ENCODE data around the gene GPI.

Gene GPI

DNA sequence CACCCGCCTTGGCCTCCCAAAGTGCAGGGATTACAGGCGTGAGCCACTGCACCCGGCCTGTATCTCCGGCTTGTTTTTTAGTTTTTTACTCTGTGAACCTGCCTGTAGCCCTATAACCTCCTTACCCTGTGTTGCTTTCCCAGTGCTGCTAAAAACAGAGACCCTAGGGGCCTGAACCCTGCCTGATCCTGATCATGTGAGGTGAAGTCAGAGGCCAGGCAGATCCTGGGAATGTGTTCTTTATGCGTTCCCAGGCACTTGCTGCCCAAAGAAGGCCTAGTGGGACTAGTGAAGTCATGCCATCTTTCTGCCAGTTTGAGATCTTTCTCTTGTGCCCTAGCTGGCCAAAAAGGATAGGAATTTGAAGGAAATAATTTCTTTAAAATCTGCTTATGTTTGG lies 67.8 kb downstream of the GPI start:
- TF ChIP-seq ARNTL (CRISPR knock-in tag; IDR thresholded peaks at IDR 0.05; ENCODE audit: borderline replicate concordance, low read depth) (no peak), TOX (CRISPR knock-in tag; IDR thresholded peaks at IDR 0.05; ENCODE audit: borderline replicate concordance) (no peak), ZNF70 (CRISPR knock-in tag; IDR thresholded peaks at IDR 0.05) (no peak), CSRNP3 (CRISPR knock-in tag; IDR thresholded peaks at IDR 0.05) (no peak), TCF4 (CRISPR knock-in tag; IDR thresholded peaks at IDR 0.05; ENCODE audit: borderline replicate concordance) (no peak), BACH2 (CRISPR knock-in tag; IDR thresholded peaks at IDR 0.05; ENCODE audit: borderline replicate concordance) (no peak), ZNF565 (CRISPR knock-in tag; conservative IDR thresholded peaks at IDR 0.05; ENCODE audit: low read depth) (no peak), SNAI2 (CRISPR knock-in tag; IDR thresholded peaks at IDR 0.05) (no peak)
- TF ChIP-seq, protein P1, sequence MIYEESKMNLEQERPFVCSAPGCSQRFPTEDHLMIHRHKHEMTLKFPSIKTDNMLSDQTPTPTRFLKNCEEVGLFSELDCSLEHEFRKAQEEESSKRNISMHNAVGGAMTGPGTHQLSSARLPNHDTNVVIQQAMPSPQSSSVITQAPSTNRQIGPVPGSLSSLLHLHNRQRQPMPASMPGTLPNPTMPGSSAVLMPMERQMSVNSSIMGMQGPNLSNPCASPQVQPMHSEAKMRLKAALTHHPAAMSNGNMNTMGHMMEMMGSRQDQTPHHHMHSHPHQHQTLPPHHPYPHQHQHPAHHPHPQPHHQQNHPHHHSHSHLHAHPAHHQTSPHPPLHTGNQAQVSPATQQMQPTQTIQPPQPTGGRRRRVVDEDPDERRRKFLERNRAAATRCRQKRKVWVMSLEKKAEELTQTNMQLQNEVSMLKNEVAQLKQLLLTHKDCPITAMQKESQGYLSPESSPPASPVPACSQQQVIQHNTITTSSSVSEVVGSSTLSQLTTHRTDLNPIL (CRISPR knock-in tag; IDR thresholded peaks at IDR 0.05; ENCODE audit: low read depth) = no peak

GRCh38 chr19:34436716-34437115 lies 71.7 kb downstream of the GPI start:
- ATAC-seq = no peak
- TF ChIP-seq POU6F1 (CRISPR knock-in tag; IDR thresholded peaks at IDR 0.05; ENCODE audit: borderline replicate concordance, low read depth) = no peak
- no peak for TF ChIP-seq TOX (CRISPR knock-in tag; IDR thresholded peaks at IDR 0.05; ENCODE audit: borderline replicate concordance)
- TF ChIP-seq ARNTL (CRISPR knock-in tag; IDR thresholded peaks at IDR 0.05; ENCODE audit: borderline replicate concordance, low read depth) = no peak
- TF ChIP-seq ZC3H10 (CRISPR knock-in tag; IDR thresholded peaks at IDR 0.05) = no peak
- TF ChIP-seq ZFP3 (CRISPR knock-in tag; IDR thresholded peaks at IDR 0.05) = no peak
- no peak for TF ChIP-seq TCF4 (CRISPR knock-in tag; IDR thresholded peaks at IDR 0.05; ENCODE audit: borderline replicate concordance)
- TF ChIP-seq ESRRG (CRISPR knock-in tag; IDR thresholded peaks at IDR 0.05) = no peak
- no peak for TF ChIP-seq TSHZ2 (CRISPR knock-in tag; IDR thresholded peaks at IDR 0.05)
- TF ChIP-seq ZFP30 (CRISPR knock-in tag; IDR thresholded peaks at IDR 0.05) = no peak
- no peak for TF ChIP-seq ZNF8 (CRISPR knock-in tag; IDR thresholded peaks at IDR 0.05)
- no peak for TF ChIP-seq ZNF70 (CRISPR knock-in tag; IDR thresholded peaks at IDR 0.05)
- TF ChIP-seq GLIS3 (CRISPR knock-in tag; IDR thresholded peaks at IDR 0.05) = no peak
- TF ChIP-seq SNAI2 (CRISPR knock-in tag; IDR thresholded peaks at IDR 0.05) = no peak
- TF ChIP-seq ZNF565 (CRISPR knock-in tag; conservative IDR thresholded peaks at IDR 0.05; ENCODE audit: low read depth) = no peak
- TF ChIP-seq, protein P1 (CRISPR knock-in tag; IDR thresholded peaks at IDR 0.05; ENCODE audit: low read depth) = no peak
- TF ChIP-seq BACH2 (CRISPR knock-in tag; IDR thresholded peaks at IDR 0.05; ENCODE audit: borderline replicate concordance) = no peak

More for the DNA sequence above, 67.8 kb downstream of the GPI start:
- ATAC-seq = no peak

DNA sequence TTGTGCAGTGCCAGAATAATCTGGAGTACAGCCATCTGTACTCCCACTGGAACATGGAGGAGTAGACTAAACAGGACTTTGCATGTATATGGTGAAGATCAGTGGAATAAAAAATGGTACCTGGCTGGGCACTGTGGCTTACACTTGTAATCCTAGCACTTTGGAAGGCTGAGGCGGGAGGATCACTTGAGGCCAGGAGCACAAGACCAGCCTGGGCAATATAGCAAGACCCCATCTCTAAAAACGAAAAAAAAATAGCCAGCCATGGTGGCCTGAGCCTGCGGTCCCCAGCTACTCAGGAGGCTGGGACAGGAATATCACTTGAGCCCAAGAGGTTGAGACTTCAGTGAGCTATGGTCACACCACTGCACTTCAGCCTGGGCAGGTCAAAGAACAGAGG lies 83.2 kb downstream of the GPI start:
- ATAC-seq = no peak
- TF ChIP-seq ZFP30 (CRISPR knock-in tag; IDR thresholded peaks at IDR 0.05) = no peak
- TF ChIP-seq TSHZ2 (CRISPR knock-in tag; IDR thresholded peaks at IDR 0.05) = no peak
- no peak for TF ChIP-seq TOX (CRISPR knock-in tag; IDR thresholded peaks at IDR 0.05; ENCODE audit: borderline replicate concordance)
- no peak for TF ChIP-seq ZNF70 (CRISPR knock-in tag; IDR thresholded peaks at IDR 0.05)
- no peak for TF ChIP-seq ISL1 (CRISPR knock-in tag; IDR thresholded peaks at IDR 0.05)
- no peak for TF ChIP-seq POU6F1 (CRISPR knock-in tag; IDR thresholded peaks at IDR 0.05; ENCODE audit: borderline replicate concordance, low read depth)
- TF ChIP-seq, protein P1 (CRISPR knock-in tag; IDR thresholded peaks at IDR 0.05; ENCODE audit: low read depth) = no peak
- TF ChIP-seq ARNTL (CRISPR knock-in tag; IDR thresholded peaks at IDR 0.05; ENCODE audit: borderline replicate concordance, low read depth) = no peak
- TF ChIP-seq BACH2 (CRISPR knock-in tag; IDR thresholded peaks at IDR 0.05; ENCODE audit: borderline replicate concordance) = no peak
- no peak for TF ChIP-seq SNAI2 (CRISPR knock-in tag; IDR thresholded peaks at IDR 0.05)
- no peak for TF ChIP-seq ZNF565 (CRISPR knock-in tag; conservative IDR thresholded peaks at IDR 0.05; ENCODE audit: low read depth)

Data from SK-N-SH treated with all-trans-retinoic acid at 6 μM for 48 hours (cell line).